SK-N-MC (cell line): ENCODE measurements around the gene HBG2.

Source experiments
- DNase-seq: peaks from one replicate; pipeline ENCODE4 v3.0.0-alpha.2; 2011; ENCODE audit warnings: low read depth, low spot score
- H3K27ac ChIP-seq: fragments of 200-600 bp; sonication (generic); 2 replicates; pipeline ENCODE4 v1.5.1; 2016; ENCODE audit warnings: mixed run types
- H3K36me3 ChIP-seq: fragments of 200-600 bp; sonication (generic); 2 replicates; pipeline ENCODE4 v1.6.1; 2017; ENCODE audit warnings: antibody characterized with exemption, low read length, mixed read lengths; ENCODE audit not compliant: insufficient read depth
- H3K4me3 ChIP-seq: fragments of 200-600 bp; sonication (generic); 2 replicates; pipeline ENCODE4 v1.5.1; 2016
- H3K9ac ChIP-seq: fragments of 200-600 bp; sonication (generic); 2 replicates; pipeline ENCODE4 v1.8.0; 2017; ENCODE audit warnings: mixed run types, mixed read lengths; ENCODE audit not compliant: insufficient read length
- H3K9me3 ChIP-seq: fragments of 200-600 bp; sonication (generic); 2 replicates; pipeline ENCODE4 v1.6.1; 2017; ENCODE audit warnings: low read depth, mild to moderate bottlenecking, antibody characterized with exemption, low read length, moderate library complexity, mixed read lengths
- EZH2 ChIP-seq: fragments of 200-600 bp; sonication (generic); IDR thresholded peaks from one replicate; pipeline ENCODE4 v1.6.1; 2017; ENCODE audit warnings: antibody characterized with exemption
- FOXP2 ChIP-seq: optimal IDR thresholded peaks from 2 replicates; pipeline ENCODE3; 2011; ENCODE audit warnings: mild to moderate bottlenecking, moderate library complexity; ENCODE audit not compliant: insufficient read depth; ENCODE audit errors: extremely low read length, control extremely low read depth
- POLR2AphosphoS5 ChIP-seq: IDR thresholded peaks from 2 replicates; pipeline ENCODE4 v1.6.1; 2012; ENCODE audit warnings: mild to moderate bottlenecking, low read depth, low read length, borderline replicate concordance

The HBG2 gene

DNA sequence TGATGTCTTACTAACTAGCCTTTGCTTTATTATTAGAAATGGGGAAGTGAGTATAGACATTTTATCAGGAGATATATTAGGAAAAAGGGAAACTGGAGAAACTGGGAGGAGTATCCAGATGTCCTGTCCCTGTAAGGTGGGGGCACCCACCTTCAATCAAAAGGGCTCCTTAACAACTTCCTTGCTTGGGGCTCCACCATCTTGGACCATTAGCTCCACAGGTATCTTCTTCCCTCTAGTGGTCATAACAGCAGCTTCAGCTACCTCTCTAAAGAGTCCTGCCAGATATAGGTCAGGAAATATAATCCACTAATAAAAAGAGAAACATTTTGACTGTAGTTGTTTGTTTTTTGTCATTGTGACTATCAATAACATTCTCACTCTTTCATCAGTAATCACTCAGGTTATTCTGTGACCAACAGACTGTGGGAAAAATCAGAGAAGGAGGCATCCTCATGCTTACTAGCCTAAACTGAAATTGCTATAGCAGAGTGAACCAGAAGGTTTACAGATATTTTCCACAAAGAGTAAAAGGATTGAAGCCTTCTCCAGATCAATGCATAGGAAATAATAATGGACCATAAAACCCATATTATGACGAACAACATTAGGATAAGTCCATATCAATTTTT is 36.7 kb upstream of the HBG2 start:
- Histone ChIP-seq H3K9ac (no peak overlapping the region), H3K27ac (no peak overlapping the region), H3K4me3 (no peak overlapping the region), H3K36me3 (no peaks in the 10 kb centered on the region), H3K9me3 (no peaks in the 10 kb centered on the region)
- TF ChIP-seq POLR2AphosphoS5 (no peak), FOXP2 (no peak), EZH2 (no peak)
- no peak for DNase-seq

DNA sequence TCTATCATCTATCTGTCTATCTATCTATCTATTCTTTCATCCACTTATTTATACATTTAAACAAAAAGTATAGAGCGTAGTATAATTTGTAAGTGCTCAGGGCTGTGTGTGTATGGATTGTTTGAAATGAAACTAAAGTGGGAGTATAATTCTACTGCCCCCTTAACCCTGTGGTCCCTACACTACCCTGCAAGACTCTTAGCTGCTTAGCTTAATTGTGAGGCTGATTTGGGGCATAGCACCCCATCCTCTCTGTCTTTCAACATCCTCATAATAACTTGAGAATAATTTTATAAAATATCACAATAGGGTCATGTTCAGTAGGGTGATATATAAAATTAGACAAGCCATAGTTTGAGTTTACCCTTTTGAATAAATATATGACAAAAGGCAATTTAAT is 35.5 kb upstream of the HBG2 start:
- DNase-seq = no peak
- H3K36me3 ChIP-seq = no peaks in the 10 kb centered on the region
- H3K9me3 ChIP-seq = no peaks in the 10 kb centered on the region
- H3K9ac ChIP-seq = no peak overlapping the region
- no peak for TF ChIP-seq EZH2
- no peak for TF ChIP-seq POLR2AphosphoS5
- no peak for TF ChIP-seq FOXP2
- no peak overlapping the region for H3K4me3 ChIP-seq
- H3K27ac ChIP-seq = no peak overlapping the region

DNA sequence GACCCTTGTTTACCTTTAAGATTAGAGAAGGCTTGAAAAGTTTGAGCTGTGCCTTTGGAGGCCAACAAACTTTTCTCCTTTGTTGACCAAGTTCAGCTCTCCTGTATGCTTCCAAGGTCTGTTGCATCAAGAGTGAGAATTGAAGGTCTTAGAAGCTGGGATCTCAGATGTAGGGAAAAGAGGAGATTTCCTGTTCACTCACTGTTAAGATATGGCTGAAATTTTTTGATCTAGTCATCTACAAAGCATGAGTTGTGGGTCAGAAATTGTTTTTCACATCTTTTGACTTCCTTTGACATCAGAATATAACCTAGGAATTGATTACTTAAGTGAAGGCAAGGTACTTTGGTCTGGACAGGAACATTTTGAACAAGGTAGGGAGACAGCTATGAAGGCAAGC is 35.1 kb upstream of the HBG2 start:
- TF ChIP-seq FOXP2 (no peak), POLR2AphosphoS5 (no peak), EZH2 (no peak)
- no peak for DNase-seq
- H3K4me3 ChIP-seq = no peak overlapping the region
- H3K9me3 ChIP-seq = no peaks in the 10 kb centered on the region
- no peak overlapping the region for H3K27ac ChIP-seq
- no peak overlapping the region for H3K9ac ChIP-seq
- H3K36me3 ChIP-seq = no peaks in the 10 kb centered on the region

DNA sequence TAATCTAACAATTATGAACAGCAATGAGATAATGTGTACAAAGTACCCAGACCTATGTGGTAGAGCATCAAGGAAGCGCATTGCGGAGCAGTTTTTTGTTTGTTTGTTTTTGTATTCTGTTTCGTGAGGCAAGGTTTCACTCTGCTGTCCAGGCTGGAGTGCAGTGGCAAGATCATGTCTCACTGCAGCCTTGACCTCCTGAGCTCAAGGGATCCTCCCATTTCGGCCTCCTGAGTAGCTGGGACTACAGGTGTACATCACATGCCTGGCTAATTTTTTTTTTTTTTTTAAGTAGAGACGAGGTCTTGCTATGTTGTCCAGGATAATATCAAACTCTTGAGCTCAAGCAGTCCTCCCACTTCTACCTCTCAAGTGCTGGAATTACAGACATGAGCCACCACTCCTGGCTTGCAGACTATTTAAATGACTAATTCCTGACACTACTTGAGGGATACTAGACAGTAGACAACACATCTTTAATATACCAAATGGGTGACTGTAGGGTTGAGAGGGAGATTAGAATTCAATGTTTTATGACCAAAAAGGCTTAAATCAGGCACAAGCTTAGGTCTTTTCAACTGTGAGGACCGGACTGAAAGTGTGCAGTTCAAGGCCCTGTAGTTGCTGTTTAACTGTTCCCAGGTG is 34.4 kb upstream of the HBG2 start:
- H3K9me3 ChIP-seq = no peaks in the 10 kb centered on the region

DNA sequence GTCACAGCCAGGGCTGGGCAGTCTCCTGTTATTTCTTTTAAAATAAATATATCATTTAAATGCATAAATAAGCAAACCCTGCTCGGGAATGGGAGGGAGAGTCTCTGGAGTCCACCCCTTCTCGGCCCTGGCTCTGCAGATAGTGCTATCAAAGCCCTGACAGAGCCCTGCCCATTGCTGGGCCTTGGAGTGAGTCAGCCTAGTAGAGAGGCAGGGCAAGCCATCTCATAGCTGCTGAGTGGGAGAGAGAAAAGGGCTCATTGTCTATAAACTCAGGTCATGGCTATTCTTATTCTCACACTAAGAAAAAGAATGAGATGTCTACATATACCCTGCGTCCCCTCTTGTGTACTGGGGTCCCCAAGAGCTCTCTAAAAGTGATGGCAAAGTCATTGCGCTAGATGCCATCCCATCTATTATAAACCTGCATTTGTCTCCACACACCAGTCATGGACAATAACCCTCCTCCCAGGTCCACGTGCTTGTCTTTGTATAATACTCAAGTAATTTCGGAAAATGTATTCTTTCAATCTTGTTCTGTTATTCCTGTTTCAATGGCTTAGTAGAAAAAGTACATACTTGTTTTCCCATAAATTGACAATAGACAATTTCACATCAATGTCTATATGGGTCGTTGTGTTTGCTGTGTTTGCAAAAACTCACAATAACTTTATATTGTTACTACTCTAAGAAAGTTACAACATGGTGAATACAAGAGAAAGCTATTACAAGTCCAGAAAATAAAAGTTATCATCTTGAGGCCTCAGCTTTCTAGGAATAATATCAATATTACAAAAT is 33.7 kb upstream of the HBG2 start:
- Histone ChIP-seq H3K4me3 (no peak overlapping the region), H3K9ac (no peak overlapping the region), H3K27ac (no peak overlapping the region), H3K9me3 (no peaks in the 10 kb centered on the region), H3K36me3 (no peaks in the 10 kb centered on the region)
- TF ChIP-seq EZH2 (no peak), POLR2AphosphoS5 (no peak), FOXP2 (no peak)
- no peak for DNase-seq

More for the DNA sequence above, 34.4 kb upstream of the HBG2 start:
- DNase-seq = no peak
- Histone ChIP-seq H3K4me3 (no peak overlapping the region), H3K9ac (no peak overlapping the region), H3K27ac (no peak overlapping the region), H3K36me3 (no peaks in the 10 kb centered on the region)
- TF ChIP-seq POLR2AphosphoS5 = no peak
- no peak for TF ChIP-seq FOXP2
- TF ChIP-seq EZH2 = no peak

DNA sequence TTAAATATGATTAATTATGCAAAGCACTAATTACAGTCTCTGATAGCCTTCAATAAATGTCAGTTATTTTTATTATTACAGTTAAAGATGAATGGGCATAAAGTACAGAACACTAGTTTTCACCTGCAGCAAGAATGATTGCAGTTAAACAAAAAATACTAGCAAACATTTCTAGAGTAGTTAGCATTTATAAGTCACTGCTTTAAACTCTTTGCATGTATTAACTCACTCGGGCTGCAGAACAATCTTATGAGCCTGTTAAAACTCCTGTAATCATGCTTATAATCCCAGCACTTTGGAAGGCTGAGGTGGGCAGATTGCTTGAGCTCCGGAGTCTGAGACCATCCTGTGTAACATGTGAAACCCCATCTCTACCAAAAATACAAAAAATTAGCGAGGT is 32.3 kb upstream of the HBG2 start:
- no peaks in the 10 kb centered on the region for H3K36me3 ChIP-seq
- H3K9ac ChIP-seq = no peak overlapping the region
- H3K9me3 ChIP-seq = no peaks in the 10 kb centered on the region
- no peak overlapping the region for H3K4me3 ChIP-seq
- no peak for DNase-seq
- H3K27ac ChIP-seq = no peak overlapping the region
- no peak for TF ChIP-seq POLR2AphosphoS5
- no peak for TF ChIP-seq EZH2
- no peak for TF ChIP-seq FOXP2

DNA sequence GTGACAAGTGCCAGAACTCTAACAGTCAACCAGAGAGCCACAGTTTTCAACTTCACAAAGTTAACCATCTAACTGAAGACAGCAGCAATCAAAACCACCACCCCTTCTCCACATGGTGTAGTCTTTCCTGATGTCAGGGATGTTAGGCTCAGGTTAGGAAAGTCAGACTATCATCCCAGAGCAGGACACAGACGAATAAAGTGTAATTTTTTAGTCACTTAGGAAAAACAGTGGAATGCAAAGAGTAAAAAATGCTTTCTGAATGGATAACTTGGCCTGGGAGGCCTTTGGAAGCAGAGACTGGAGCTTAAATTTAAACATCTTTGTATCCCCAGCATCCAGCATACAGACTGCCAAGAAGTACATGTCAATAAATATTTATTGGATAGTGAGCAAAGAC is 31.8 kb upstream of the HBG2 start:
- H3K9ac ChIP-seq = no peak overlapping the region
- no peak overlapping the region for H3K4me3 ChIP-seq
- DNase-seq = no peak
- TF ChIP-seq POLR2AphosphoS5 (no peak), FOXP2 (no peak), EZH2 (no peak)
- no peak overlapping the region for H3K27ac ChIP-seq
- no peaks in the 10 kb centered on the region for H3K36me3 ChIP-seq
- no peaks in the 10 kb centered on the region for H3K9me3 ChIP-seq

DNA sequence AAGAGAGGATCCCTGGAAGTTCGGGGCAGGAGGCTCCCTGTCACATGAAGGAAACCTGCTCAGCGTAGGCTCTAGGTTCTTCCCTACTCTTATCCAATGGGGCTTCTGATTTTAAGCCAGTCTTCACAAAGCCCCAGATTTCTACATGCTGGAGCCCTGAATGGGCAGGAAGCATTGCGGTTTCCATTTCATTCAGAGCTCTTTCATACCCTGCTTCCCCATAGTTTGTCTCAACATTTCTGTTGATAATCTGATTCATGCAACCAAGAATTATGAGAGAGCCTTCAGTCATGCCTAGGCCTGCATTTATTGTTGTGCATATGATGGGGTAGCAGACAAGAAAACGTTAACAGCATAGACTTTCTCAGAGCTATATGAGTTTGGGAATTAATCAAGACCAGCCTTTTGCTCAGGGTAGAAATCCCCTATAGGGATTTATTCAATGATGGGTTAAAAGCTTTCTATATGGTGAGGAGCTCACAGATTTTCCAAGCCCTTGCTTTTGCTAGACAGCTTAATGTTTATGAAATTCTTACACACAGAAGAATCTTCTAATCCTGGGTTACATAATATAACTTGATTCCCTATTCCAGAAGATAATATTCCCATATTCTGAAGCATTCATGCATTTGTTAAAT is 31.2 kb upstream of the HBG2 start:
- Histone ChIP-seq H3K9me3 (no peaks in the 10 kb centered on the region), H3K27ac (no peak overlapping the region), H3K36me3 (no peaks in the 10 kb centered on the region), H3K9ac (no peak overlapping the region), H3K4me3 (no peak overlapping the region)
- TF ChIP-seq POLR2AphosphoS5 (no peak), FOXP2 (no peak), EZH2 (no peak)
- no peak for DNase-seq
